Activated naive CD4-positive, alpha-beta T cell (primary cell): ENCODE measurements around the gene VWA7.
"Not testable (repeated sequence)": the region's sequence is repeated elsewhere in the genome, so short reads cannot be mapped to it uniquely, and the experiment has no call there.

ENCODE experiments used
- DNase-seq, 4 experiments: peaks; one replicate each; lab custom pipeline; 2025; lab: John Stamatoyannopoulos, UW

The VWA7 gene, protein sequence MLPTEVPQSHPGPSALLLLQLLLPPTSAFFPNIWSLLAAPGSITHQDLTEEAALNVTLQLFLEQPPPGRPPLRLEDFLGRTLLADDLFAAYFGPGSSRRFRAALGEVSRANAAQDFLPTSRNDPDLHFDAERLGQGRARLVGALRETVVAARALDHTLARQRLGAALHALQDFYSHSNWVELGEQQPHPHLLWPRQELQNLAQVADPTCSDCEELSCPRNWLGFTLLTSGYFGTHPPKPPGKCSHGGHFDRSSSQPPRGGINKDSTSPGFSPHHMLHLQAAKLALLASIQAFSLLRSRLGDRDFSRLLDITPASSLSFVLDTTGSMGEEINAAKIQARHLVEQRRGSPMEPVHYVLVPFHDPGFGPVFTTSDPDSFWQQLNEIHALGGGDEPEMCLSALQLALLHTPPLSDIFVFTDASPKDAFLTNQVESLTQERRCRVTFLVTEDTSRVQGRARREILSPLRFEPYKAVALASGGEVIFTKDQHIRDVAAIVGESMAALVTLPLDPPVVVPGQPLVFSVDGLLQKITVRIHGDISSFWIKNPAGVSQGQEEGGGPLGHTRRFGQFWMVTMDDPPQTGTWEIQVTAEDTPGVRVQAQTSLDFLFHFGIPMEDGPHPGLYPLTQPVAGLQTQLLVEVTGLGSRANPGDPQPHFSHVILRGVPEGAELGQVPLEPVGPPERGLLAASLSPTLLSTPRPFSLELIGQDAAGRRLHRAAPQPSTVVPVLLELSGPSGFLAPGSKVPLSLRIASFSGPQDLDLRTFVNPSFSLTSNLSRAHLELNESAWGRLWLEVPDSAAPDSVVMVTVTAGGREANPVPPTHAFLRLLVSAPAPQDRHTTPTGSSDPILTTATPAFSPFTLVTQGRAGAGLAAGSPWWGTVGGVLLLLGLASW

DNA sequence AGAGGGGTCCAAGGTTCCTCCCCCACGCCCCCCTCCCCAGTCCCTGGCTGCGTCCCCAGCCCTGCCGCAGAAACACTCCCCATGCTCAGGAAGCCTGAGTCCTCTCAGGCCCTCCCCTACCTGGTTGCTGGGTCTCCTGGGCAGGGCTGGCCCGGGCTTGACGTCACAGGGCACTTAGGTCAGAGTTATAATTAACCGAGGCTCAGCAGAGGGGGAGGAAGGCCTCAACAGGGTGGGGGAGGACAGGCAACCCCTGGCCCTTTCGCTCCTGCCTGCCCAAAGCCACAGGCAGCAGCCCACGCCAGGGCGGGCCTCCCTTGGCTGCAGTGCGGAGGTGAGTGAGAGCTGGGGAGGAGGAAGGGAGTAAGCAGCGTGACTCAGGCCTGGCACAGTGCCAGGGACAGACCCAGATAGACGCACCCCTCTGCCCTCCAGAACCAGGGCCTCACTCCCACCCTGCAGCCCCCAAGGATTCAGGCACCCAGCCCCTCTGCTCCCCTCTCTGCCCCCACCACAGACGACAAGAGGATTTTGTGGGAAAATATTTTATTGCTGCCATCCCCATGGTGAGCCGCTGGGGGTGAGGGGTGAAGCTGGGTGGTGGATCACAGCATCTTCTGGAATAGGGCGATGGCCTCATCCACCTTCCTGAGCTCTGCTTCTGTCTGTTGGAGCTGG lies at the start of gene VWA7:
TSS of gene VWA7 (minus strand) at position 340 of the 678 bp plus-strand sequence. CDS start 549 bp downstream, outside the sequence.
- peak; percentile 13 to 48 (median 46) for DNase-seq

DNA sequence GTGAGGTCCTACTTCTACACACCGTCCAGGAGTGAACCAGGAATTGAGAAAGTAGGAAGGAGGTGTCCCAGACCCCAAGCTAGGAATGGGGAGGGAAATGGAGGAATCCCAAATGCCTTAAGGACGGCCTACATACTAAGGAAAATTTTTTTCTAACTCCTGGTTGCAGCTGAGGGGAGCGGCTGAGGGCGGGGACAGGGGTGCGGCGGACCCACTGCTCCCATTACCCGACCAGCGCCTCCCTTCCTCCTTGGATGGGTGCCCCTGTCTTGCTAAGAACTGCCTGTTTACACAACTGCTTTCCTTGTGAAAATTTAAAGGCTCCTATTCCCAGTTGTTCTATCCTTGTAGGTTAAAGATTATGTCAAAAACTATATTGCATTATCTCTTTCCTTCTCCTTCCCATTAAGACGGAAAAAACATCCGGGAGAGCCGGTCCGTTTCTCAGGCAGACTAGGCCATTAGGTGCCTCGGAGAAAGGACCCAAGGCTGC lies 49.7 kb upstream of the VWA7 start:
- peak in 1 of 4 experiments; percentile 29 for DNase-seq

DNA sequence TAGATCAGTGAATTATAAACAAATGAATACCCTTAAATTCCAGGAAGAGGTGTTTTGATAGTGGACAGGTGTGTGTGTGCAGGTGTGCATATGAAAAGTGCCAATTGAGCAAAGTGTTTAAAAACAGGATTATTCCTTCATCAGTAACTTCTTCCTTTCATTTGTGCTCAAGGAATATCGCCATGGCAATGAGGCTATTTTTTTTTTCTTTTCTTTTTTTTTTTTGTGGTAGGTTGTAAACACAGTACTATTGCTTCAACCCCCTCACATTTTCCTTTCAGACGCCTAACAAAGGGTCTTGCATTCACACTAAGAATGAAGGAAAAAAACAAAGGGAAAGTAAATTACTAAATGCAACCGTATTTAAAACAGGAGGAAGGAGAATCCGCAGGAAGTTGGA lies 48.4 kb upstream of the VWA7 start:
- DNase-seq, result no peak

DNA sequence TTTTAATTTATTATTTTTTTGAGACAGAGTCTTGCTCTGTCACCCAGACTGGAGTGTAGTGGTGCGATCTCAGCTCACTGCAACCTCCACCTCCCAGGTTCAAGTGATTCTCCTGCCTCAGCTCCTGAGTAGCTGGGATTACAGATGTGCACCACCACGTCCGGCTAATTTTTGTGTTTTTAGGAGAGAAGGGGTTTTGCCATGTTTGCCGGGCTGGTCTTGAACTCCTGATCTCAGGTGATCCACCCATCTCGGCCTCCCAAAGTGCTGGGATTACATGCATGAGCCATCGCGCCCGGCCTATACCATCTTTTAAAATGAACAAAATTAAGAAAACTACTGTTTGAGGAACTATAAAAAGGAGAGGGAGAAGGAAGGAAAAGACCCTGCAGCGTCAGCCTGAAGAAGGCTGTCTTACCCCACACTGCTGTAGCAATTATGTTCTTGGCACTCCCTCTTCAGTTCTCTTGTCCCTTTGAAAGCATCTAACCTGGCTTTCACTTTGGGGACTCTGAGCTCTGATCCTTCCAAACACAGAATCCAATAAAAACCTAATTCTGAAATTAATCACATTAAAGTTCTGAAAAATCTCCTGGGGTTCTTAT lies 46.6 kb upstream of the VWA7 start:
- DNase-seq, result not testable (repeated sequence)

DNA sequence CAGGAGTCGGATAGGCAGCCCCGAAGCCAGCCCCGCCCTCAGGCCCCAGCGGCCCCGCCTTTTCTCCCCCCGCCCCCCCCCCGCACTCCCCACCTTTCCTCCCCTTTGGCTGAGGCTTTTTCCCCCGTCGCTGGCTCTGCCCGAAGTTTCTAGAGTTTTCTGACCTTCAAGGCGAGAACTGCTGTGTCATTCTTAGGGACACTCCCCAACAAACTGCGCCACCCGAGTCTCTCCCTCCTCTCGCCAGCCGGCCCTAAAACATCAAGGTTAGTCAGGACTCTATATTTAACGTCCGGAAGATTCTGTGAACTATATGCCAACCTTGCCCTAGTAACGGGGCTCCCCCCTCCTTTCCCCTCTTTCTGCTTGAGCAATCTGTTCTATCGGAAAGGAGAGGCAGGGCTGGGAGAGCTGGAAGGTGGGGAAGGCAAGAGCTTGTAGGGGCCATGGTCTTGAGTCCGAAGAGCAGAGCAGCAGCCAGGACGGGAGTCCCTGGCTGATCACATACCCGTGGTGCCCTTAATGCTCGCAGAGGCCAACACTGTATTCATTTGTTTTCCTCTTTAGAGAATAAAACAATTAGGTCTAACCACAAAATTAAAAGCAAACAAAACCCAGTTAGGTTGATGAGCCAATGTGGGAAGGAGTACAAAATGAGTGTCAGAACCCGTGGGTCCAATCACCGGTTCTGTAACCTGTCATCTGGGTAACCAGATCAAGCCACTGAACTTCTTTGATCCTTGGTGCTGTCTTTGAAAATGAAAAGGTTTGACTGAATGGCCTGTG lies 45.1 kb upstream of the VWA7 start:
- DNase-seq, result peak in 2 of 4 experiments; percentile 39 to 61

DNA sequence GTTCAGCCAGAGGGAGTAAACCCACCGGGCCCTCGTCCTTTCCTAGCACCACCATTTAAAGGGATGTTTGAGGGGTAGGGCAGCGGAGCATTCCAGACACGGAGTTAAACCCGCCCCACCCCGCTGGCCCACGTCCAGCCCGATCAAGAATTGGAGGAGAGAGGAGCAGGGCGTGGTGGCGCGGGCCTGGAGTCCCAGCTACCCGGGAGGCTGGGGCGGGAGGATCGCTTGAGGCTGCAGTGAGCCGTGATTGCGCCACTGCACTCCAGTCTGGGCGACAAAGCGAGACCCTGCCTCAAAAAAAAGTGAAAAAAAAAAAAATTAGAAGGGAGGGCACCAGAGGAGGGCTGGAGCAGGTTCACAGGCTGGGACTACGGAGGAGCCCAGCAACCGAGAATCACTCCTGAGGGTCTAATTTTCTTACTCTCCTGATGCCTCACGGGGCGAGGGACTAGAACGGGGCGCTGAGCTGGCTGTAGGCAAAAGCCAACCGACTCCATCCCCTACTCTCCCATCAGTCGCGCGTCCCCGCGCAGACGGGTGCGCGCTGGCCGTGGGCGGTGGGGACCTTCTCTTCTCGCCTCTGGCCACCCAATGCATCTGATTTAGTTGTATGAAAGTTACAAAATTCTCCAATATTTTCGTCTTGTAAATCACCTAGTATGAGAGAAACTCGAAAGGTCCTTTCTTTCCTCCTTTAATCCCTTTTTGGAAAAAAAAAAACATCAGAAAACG lies 44.3 kb upstream of the VWA7 start:
- DNase-seq, result peak in 2 of 4 experiments; percentile 19 to 49

DNA sequence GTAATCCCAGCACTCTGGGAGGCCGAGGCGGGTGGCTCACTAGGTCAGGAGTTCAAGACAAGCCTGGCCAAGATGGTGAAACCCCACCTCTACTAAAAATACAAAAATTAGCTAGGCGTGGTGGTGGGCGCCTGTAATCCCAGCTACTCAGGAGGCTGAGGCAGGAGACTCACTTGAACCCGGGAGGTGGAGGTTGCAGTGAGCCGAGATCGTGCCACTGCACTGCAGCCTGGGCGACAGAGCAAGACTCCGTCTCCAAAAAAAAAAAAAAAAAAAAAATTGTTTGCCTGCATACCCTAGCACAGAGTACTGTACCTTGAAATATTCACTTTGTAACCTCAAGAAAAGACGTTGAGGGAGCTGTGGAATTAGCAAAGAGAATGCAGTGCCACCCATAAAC lies 43.3 kb upstream of the VWA7 start:
- DNase-seq, result not testable (repeated sequence)

DNA sequence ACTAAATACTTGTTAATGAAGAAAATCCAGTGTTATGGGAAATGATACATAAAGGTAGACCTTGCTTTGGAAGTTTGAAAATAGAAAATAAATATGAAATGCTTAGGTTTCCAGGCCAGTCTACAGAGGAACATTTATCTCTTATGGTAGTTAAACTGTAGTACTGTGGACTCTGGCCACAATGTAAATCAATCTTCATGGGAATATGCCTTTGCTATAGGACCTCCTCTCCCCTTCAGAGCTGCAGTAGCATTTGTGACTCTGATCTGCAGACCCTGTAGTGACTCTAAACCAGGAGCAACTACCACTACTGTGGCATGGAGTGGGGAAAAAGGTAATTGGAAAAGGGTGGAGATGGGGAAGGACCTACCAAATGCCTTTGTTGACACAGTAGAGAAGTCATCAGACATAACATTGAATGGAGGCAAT lies 42.8 kb upstream of the VWA7 start:
- DNase-seq, result no peak

DNA sequence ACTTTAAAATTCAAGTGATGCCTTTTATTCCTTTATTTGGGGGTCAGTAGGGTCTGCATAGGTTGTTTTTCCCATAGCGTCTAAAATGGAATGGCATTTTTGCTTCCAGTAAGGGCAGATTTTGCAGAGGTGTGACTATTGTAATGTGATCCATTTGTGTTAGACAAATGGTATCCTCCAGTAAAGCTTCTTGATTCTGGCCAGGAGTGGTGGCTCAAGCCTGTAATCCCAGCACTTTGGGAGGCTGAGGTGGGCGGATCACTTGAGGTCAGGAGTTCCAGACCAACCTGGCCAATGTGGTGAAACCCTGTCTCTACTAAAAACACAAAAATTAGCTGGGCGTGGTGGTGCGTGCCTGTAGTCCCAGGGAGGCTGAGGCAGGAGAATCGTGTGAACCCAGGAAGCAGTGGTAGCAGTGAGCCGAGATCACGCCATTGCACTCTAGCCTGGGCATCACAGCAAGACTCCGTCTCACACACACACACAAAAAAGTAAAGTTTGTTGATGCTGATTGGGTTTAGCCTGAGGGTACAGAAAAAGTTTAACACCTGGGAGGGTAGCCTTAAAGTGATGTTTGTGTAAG lies 40.9 kb upstream of the VWA7 start:
- DNase-seq, result not testable (repeated sequence)

DNA sequence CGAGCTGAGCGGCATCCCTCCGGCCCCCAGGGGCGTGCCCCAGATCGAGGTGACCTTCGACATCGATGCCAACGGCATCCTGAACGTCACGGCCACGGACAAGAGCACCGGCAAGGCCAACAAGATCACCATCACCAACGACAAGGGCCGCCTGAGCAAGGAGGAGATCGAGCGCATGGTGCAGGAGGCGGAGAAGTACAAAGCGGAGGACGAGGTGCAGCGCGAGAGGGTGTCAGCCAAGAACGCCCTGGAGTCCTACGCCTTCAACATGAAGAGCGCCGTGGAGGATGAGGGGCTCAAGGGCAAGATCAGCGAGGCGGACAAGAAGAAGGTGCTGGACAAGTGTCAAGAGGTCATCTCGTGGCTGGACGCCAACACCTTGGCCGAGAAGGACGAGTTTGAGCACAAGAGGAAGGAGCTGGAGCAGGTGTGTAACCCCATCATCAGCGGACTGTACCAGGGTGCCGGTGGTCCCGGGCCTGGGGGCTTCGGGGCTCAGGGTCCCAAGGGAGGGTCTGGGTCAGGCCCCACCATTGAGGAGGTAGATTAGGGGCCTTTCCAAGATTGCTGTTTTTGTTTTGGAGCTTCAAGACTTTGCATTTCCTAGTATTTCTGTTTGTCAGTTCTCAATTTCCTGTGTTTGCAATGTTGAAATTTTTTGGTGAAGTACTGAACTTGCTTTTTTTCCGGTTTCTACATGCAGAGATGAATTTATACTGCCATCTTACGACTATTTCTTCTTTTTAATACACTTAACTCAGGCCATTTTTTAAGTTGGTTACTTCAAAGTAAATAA lies 40.2 kb upstream of the VWA7 start:
- peak in 1 of 4 experiments; percentile 21 for DNase-seq

DNA sequence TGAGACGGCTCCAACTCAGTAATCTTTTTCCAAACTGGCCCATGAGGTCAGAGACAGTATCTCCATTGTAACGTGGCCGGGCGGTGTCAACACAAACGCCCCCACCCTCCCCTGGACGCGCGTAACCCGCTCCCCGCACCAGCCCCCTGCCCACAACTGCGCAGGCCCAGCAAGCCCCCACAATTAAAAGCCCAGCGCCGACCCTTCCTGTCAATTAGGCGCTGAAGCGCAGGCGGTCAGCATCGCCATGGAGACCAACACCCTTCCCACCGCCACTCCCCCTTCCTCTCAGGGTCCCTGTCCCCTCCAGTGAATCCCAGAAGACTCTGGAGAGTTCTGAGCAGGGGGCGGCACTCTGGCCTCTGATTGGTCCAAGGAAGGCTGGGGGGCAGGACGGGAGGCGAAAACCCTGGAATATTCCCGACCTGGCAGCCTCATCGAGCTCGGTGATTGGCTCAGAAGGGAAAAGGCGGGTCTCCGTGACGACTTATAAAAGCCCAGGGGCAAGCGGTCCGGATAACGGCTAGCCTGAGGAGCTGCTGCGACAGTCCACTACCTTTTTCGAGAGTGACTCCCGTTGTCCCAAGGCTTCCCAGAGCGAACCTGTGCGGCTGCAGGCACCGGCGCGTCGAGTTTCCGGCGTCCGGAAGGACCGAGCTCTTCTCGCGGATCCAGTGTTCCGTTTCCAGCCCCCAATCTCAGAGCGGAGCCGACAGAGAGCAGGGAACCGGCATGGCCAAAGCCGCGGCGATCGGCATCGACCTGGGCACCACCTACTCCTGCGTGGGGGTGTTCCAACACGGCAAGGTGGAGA lies 38.1 kb upstream of the VWA7 start, which contains the start of the genes HSPA1A and HSPA1L:
TSS of gene HSPA1A (plus strand) at position 519 of the 814 bp plus-strand sequence. CDS start at position 733, 214 bp downstream.
TSS of gene HSPA1L (minus strand) at position 259 of the 814 bp plus-strand sequence. CDS start 3,311 bp downstream, outside the sequence.
- DNase-seq, result peak in 3 of 4 experiments; percentile 35 to 49 (median 46)

DNA sequence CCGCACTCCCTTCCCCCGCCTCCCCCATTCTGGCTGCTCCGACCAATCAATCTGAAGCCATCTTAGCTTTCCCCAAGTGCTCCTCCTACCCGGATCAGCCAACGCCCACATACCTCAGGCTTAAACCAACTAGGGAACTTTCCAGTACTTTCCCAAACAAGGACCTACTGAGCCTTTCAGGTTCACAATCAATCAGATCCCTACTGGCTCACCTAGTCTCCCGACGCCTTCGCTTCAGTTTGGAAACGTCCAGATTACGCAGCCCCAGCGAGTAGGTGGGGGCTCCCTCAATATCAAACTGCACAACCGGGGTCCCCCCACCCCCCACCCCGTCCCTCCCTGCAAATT lies 37.5 kb upstream of the VWA7 start:
- DNase-seq, result peak in 2 of 4 experiments; percentile 18 to 51

DNA sequence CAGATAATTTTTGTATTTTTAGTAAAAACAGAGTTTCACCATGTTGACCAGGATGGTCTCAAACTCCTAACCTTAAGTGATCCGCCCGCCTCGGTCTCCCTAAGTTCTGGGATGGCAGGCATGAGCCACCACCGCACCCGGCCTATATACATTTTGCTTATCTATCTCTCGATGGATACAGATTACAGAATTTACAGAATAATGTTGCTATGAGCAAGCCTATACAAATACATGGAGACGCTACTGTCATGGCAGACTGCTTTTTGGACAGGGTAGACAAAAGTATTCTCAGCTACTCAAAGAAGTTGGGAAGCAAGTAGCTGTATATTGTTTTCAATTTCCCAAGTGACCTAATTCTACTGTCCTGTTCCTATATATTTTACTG lies 36.3 kb upstream of the VWA7 start:
- DNase-seq, result no peak

DNA sequence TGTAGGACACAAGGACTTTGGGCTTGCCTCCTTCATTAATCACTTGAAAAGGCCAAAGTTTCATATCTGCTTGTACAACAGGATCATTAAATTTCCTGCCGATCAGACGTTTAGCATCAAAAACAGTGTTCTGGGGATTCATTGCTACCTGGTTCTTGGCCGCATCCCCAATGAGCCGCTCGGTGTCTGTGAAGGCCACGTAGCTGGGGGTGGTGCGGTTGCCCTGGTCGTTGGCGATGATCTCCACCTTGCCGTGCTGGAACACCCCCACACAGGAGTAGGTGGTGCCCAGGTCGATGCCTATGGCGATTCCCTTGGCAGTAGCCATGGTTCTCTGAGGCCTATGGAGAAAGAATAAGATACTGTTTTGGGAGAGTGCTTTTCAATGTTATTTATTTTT lies 34.5 kb upstream of the VWA7 start:
- DNase-seq, result no peak

DNA sequence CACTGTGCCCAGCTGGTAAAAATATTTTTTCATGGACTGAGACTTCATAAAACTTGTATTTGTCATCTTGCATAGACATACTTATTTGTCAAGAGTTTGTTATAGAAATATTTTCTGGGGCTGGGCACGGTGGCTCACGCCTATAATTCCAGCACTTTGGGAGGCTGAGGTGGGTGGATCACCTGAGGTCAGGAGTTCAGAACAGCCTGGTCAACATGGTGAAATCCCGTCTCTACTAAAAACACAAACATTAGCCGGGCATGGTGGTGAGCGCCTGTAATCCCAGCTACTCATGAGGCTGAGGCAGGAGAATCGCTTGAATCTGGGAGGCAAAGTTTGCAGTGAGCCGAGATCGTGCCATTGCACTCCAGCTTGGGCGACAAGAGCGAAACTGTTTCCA lies 31.5 kb upstream of the VWA7 start:
- not testable (repeated sequence) for DNase-seq

DNA sequence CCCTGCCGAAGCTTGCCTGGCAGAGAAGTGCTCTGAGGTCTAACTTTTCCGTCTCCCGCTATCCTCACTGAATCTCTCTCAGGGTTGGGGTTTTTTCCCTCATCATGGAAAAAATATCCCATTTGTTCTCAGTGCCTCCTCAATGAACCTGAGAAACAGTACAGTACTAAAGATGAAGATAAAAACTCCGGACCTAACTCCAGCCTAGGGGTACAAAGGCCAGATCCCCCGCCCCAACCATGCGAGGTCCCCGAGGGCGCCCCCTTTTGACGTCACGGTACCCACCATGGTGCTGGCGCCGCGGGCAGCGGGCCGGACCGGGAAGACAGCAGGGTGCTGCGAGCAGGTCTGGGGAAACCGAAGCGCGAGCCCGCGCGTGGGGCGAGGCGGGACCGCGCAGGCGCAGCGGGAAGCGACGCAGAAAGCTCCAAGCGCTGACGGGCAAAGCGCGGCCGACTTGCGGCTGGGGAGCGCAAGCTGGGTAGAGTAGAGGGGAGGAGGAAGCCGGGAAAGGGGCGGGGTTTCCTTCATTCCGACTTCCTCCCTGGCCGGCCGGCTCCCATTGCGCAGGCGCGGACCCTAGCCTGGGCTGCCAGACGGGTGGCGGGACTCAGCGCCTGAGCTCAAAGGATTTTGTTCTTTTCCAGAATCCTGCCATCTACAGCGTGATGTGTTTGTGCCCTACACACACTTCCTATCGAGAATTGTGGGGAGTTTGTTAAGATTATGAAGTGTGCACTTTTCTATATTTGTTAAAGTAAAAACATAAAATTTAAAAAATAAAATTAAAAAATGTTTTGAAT lies 29.5 kb upstream of the VWA7 start, which contains the start of gene LSM2:
TSS of gene LSM2 (minus strand) at position 497 of the 803 bp plus-strand sequence. CDS start at position 288, 209 bp downstream.
- DNase-seq, result peak; percentile 83 to 95 (median 89)
